GM19468 (cell line): ENCODE data around the gene ADAM22.
"Not testable (repeated sequence)": the region's sequence is repeated elsewhere in the genome, so short reads cannot be mapped to it uniquely, and the experiment has no call there.

Experiments used
- ATAC-seq: cut with Tn5 transposase; IDR thresholded peaks from one replicate; pipeline ENCODE4 v1.9.1; 2021; ENCODE audit warnings: mild to moderate bottlenecking, moderate library complexity, moderate number of reproducible peaks; ENCODE audit not compliant: unreplicated experiment; ENCODE audit errors: extremely low read depth

Gene ADAM22, protein sequence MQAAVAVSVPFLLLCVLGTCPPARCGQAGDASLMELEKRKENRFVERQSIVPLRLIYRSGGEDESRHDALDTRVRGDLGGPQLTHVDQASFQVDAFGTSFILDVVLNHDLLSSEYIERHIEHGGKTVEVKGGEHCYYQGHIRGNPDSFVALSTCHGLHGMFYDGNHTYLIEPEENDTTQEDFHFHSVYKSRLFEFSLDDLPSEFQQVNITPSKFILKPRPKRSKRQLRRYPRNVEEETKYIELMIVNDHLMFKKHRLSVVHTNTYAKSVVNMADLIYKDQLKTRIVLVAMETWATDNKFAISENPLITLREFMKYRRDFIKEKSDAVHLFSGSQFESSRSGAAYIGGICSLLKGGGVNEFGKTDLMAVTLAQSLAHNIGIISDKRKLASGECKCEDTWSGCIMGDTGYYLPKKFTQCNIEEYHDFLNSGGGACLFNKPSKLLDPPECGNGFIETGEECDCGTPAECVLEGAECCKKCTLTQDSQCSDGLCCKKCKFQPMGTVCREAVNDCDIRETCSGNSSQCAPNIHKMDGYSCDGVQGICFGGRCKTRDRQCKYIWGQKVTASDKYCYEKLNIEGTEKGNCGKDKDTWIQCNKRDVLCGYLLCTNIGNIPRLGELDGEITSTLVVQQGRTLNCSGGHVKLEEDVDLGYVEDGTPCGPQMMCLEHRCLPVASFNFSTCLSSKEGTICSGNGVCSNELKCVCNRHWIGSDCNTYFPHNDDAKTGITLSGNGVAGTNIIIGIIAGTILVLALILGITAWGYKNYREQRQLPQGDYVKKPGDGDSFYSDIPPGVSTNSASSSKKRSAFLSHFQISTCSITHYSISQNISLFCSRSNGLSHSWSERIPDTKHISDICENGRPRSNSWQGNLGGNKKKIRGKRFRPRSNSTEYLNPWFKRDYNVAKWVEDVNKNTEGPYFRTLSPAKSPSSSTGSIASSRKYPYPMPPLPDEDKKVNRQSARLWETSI

DNA sequence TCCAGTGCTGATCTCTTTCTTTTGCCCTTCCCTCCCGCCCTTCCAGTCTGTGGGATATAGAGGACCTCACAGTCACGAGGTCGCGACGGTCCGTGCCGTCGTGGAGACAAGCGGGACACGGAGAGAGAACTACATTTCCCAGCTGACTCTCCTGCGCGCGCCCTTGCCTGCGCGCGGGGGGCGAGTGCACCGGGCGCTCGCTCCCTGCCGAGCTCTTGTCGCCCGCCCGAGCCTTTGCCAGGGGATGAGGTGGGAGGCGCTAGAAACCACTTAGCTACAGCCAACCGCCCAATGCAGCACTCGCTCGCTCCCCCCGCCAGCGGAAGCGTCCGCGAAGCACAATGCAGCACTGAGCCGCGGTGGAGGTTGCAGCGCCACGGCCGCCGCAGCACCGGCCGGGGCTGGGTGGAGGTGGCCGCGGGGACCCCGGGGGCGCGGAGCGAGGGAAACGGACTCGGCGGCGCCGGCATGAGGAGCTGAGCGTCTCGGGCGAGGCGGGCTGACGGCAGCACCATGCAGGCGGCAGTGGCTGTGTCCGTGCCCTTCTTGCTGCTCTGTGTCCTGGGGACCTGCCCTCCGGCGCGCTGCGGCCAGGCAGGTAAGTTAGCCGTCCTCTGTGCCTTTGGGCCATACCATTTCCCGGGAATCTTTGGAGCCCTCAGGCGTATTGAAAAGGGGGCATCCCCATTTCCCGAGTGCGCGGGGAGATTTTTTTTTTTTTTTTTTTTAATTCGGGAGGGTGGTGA is at the start of gene ADAM22:
Gene ADAM22 (plus strand): TSS at position 299 of the 746 bp plus-strand sequence. CDS start 215 bp downstream, at position 514.
- peak; percentile 97 for ATAC-seq

GRCh38 chr7:87885018-87885417 is 49.0 kb upstream of the ADAM22 start:
- no peak for ATAC-seq

GRCh38 chr7:87886875-87887274 is 47.2 kb upstream of the ADAM22 start:
- ATAC-seq, result no peak

DNA sequence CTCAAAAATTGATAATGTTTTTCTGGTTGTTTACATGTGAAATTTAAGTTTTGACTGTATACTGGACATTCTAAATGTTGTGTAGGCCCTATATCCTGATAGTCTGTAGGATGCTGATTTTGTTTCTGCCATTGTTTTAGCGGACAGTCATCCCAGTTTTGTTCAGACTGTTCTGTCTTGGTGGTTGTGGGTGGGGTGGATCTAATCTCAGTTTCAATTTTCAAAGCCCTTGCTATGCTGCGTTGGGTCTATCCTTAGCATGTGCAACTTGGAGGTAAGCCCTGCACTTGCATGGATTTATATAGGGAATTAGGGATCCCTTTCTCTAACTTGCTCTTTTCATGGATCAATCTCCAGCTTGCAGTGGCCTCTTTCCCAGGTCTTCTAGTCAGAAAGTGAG is 38.7 kb upstream of the ADAM22 start:
- no peak for ATAC-seq

- no peak for ATAC-seq
Measured at GRCh38 chr7:87899255-87899654, 34.8 kb upstream of the ADAM22 start.

DNA sequence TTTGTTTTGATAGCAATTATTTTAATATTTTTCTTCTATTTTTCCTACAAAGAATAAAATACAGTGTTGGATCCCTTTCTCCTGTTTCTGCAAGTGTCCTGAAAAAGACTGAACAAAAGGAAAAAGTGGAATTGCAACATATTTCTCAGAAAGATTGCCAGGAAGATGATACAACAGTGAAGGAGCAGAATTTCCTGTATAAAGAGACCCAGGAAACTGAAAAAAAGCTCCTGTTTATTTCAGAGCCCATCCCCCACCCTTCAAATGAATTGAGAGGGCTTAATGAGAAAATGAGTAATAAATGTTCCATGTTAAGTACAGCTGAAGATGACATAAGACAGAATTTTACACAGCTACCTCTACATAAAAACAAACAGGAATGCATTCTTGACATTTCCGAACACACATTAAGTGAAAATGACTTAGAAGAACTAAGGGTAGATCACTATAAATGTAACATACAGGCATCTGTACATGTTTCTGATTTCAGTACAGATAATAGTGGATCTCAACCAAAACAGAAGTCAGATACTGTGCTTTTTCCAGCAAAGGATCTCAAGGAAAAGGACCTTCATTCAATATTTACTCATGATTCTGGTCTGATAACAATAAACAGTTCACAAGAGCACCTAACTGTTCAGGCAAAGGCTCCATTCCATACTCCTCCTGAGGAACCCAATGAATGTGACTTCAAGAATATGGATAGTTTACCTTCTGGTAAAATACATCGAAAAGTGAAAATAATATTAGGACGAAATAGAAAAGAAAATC is 26.7 kb upstream of the ADAM22 start:
- ATAC-seq, result not testable (repeated sequence)

DNA sequence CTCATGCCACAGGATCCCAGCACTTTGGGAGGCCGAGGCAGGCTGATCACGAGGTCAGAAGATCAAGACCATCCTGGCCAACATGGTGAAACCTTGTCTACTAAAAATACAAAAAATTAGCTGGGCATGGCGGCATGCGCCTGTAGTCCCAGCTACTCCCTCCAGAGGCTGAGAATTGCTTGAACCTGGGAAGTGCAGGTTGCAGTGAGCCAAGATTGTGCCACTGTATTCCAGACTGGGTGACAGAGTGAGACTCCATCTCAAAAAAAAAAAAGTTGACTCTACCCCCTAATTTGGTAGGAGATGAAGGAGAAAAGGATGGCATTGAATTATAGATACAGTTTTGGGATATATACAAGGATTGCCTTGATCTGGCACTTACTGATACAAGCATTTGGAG is 25.2 kb upstream of the ADAM22 start:
- ATAC-seq, result not testable (repeated sequence)

DNA sequence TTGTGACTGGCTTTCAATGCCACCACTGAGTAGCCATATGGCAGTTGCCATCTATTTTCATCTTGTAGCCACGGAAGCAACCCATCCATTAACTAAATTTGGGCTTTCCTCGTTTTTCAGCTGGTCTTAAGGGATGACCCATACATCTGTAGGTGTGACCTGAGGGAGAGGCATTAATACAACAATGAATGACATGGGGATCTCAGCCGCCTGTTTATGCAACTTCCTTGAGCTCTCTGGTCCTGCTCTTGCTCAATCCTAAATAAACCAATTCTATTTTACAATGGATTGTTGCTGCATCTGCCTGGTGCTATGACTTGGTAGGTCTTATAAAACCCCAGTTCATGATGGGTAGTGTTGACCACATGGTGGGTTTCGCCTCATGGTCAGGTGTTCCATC is 21.9 kb upstream of the ADAM22 start:
- no peak for ATAC-seq

GRCh38 chr7:87918740-87919139 is 15.3 kb upstream of the ADAM22 start:
- ATAC-seq, result no peak

DNA sequence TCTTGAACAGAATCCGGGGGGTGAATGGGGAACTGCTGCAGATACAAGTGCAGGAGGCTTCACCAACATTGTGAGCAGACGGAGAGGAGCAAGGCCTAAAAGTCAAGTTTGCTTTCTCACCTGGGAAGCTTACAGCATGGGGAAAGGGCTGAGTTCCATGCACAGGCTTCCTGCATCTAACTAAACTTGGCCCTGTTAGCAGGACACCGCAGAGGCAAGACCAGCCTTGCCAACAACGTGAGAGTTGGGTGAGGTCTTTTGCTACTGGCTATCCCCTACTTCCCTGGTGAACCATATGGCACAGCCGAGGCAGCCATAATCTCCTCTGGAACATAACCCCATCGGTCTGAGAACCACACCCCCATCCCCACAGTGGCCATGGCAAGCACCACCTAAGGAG is 14.2 kb upstream of the ADAM22 start:
- no peak for ATAC-seq

DNA sequence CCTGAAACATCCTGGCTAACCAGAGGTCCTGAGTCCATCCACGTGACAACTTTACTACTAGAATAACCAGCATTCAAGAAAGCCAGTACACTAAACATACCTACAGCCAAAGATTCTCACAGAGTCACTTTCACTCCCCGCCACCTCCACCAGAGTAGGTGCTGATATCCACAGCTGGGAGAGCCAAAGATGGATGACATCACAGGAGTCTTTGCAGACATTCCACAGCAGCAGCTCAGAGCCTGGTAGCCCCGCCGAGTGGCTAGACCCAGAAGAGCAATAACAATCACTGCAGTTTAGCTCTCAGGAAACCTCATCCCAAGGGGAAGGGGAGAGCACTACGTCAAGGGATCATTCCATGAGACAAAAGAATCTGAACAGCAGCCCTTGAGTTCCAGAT is 13.5 kb upstream of the ADAM22 start:
- ATAC-seq, result no peak

DNA sequence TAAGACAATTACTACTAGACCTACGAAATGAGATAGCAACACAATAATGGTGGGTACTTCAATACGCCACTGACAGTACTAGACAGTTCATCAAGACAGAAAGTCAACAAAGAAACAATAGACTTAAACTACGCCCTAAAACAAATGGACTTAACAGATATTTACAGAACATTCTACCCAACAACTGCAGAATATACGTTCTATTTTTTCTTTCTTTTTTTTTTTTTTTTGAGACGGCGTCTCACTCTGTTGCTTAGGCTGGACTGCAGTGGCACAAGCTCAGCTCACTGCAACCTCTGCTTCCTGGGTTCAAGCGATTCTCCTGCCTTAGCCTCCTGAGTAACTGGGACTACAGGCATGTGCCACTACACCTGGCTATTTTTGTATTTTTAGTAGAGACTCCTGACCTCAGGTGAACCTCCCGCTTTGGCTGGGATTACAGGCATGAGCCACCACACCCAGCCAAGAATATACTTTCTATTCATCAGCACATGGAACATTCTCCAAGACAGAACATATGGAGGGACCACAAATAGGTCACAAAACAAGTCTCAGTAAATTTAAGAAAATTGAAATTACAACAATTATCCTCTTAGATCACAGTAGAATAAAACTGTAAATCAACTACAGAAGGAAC is 11.2 kb upstream of the ADAM22 start:
- ATAC-seq, result not testable (repeated sequence)

DNA sequence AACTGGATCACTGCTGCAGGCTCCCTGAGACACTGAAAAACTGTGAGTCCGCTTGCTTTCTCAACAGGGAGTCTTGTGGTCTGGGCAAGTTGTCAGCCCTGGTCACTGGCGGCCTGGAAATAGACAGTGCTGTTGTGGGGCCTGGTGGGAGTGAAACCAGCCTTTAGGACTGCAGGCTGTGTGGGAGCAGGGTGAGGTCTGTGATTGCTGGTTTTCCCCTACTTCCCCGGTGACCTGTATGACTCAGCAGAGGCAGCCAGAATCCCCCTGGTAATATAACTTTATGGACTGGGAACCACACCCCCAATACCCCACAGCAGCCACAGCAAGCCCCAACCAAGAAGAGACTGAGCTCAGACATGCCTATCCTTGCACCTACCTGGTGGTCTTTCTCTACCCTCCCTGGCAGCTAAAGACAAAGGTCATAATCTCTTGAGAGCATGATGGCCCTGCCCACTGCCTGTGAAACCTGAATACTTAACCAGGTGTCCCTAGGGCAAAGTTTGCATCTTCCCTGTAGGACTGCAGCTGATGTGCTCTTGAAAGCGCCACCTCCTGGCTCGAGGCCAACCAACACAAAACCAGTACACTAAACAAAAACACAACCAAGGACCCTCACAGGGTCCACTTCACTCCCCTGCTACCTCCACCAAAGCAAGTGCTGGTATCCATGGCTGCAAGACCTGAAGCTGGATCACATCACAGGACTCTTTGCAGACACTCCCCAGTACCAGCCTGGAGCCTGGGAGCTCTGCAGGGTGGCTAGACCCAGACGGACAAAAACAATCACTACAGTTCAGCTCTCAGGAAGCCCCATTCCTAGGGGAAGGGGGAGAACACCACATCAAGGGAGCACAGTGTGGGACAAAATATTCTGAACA is 7.2 kb upstream of the ADAM22 start:
- peak; percentile 95 for ATAC-seq

DNA sequence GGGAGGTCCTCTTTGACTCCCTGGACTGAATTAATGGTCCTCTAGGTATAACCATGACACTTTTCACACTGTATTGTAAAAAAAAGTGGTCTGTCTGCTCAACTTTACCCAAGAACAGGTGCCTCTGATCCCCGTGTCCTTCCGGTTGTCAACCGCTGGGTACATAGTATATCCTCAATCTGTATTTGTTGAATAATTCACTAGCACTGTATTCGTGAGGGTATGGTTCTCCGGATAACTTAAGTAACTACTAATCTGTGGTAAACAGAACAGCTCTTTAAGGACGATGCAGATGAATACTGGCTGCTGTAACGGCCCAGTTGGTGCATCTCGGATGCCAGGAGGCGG is 472 bp upstream of the ADAM22 start:
- ATAC-seq, result no peak

DNA sequence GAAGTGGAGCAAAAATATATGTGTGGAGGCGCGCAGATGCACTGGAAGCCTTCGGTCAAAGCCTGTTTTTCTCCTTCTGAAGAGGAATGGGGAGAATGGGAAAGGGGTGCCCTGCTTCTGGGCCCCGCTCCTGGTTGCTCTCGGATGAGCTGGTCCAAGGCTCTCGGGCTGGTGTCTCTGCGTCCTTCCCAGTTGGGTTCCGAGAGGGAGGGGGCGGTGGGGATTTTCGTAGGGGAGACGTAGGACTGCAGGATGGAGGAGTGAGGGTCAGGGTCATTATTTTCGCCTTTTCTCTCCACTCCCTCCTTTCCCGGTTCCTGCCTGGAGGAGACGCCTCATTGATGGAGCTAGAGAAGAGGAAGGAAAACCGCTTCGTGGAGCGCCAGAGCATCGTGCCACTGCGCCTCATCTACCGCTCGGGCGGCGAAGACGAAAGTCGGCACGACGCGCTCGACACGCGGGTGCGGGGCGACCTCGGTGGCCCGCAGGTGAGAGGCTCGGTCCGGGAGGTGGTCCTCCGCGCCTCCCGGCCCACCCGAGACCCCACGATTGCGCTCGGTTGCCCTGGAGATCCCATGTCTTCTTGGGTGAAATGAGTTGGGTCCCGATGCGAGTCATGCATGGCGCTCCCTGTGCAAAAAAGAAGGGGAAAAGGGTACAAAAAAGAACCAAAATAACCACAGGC is 790 bp downstream of the ADAM22 start:
- ATAC-seq, result no peak

DNA sequence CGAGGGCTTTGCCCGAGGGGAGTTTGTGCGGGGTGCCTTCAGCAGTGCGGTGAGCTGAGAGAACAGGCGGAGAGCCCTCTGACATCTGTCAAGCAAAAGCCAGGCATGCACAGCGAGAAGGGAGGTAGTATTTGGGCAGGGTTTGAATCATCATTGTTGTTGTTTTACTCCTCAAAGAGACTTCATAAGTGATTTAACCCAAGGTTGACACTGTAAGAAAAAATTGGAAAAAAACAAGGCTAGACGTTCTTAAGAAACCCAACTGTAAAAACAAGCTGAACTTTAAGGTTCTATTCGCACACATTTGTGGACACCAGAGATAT is 1.3 kb downstream of the ADAM22 start:
- no peak for ATAC-seq

GRCh38 chr7:87941138-87941537 is 7.1 kb downstream of the ADAM22 start:
- ATAC-seq, result no peak

GRCh38 chr7:87944547-87944946 is 10.5 kb downstream of the ADAM22 start:
- ATAC-seq, result no peak
